Endothelial cell of umbilical vein (primary cell): ENCODE measurements around the gene KIF18A. TPM values are rescaled to one million over a fixed set of nuclear protein-coding genes. Genes with fewer than 3 reads are reported as not detected.

Source experiments
- BruUV-seq: library from RNA; stranded (reverse); fragments of 400-500 nt; replicated peaks from 2 replicates; lab custom pipeline; 2021; lab: Mats Ljungman, UMichigan
- CTCF ChIA-PET: fragments of 300-600, 350-600 bp; sonication (Branson Sonifier 250); formaldehyde crosslinking; loops from one replicate; lab custom pipeline; 2021; ENCODE audit warnings: antibody characterized with exemption, inconsistent platforms; lab: Charles Lee
- POLR2A ChIA-PET: fragments of 300-600, 350-600 bp; sonication (Branson Sonifier 250); formaldehyde crosslinking; loops from one replicate; lab custom pipeline; 2021; ENCODE audit warnings: antibody characterized with exemption, inconsistent platforms; lab: Charles Lee
- DNase-seq: peaks from one replicate; pipeline ENCODE4 v3.0.0-alpha.2; 2011; ENCODE audit warnings: low read depth, low spot score
- FAIRE-seq: peaks from 2 replicates; lab custom pipeline; 2011; peaks lifted over from hg19 to GRCh38; lab: Jason Lieb, UNC
- H2AFZ ChIP-seq: 2 replicates; pipeline ENCODE4 v1.6.0; 2012; ENCODE audit warnings: low read depth, low read length, control low read depth, inconsistent platforms
- H3K27ac ChIP-seq: 2 replicates; pipeline ENCODE4 v1.5.1; 2011; ENCODE audit warnings: low read depth, mild to moderate bottlenecking, control low read depth, low read length, moderate library complexity; ENCODE audit not compliant: insufficient read depth
- H3K27me3 ChIP-seq, 2 experiments: 2 replicates each; pipeline versions ENCODE4 v1.6.0 to v1.6.1; 2011; ENCODE audit warnings: low read length in 2 of 2, mixed read lengths in 1 of 2; ENCODE audit not compliant: control insufficient read depth in 2 of 2, insufficient read depth in 2 of 2
- H3K36me3 ChIP-seq, 2 experiments: 2 replicates in 1 of 2; 3 replicates in 1 of 2; pipeline ENCODE4 v1.5.1; 2011; ENCODE audit warnings: low read length in 2 of 2, mild to moderate bottlenecking in 1 of 2, moderate library complexity in 1 of 2; ENCODE audit not compliant: control insufficient read depth in 2 of 2, insufficient read depth in 2 of 2; ENCODE audit errors: extremely low read depth in 1 of 2
- H3K4me1 ChIP-seq: 3 replicates; pipeline ENCODE4 v1.5.1; 2011; ENCODE audit warnings: mild to moderate bottlenecking, low read length; ENCODE audit not compliant: control insufficient read depth, insufficient read depth; ENCODE audit errors: extremely low read depth
- H3K4me2 ChIP-seq: 2 replicates; pipeline ENCODE4 v1.6.1; 2011; ENCODE audit warnings: low read length, control low read depth, mixed read lengths; ENCODE audit not compliant: insufficient read depth
- H3K4me3 ChIP-seq, 3 experiments: fragments of 200-600 bp in 1 of 3; sonication (generic), shearing (Covaris generic) in 1 of 3; replicated peaks in 1 of 3; 2 replicates each; pipeline ENCODE4 v1.5.1; 2011 to 2016; ENCODE audit warnings: control low read depth in 3 of 3, low read length in 3 of 3, mild to moderate bottlenecking in 2 of 3, inconsistent platforms in 1 of 3, low read depth in 1 of 3, moderate library complexity in 1 of 3; ENCODE audit not compliant: insufficient read depth in 1 of 3
- H3K79me2 ChIP-seq: 2 replicates; pipeline ENCODE4 v1.6.0; 2012; ENCODE audit warnings: low read length, inconsistent platforms; ENCODE audit not compliant: control insufficient read depth, insufficient read depth
- H3K9ac ChIP-seq: replicated peaks from 2 replicates; pipeline ENCODE3; 2011; ENCODE audit warnings: low read length, control low read depth; ENCODE audit not compliant: insufficient read depth; ENCODE audit errors: extremely low read depth
- H3K9me1 ChIP-seq: replicated peaks from 3 replicates; pipeline ENCODE4 v1.6.0; 2011; ENCODE audit warnings: mild to moderate bottlenecking, low read length; ENCODE audit not compliant: control insufficient read depth, insufficient read depth; ENCODE audit errors: extremely low read depth
- H3K9me3 ChIP-seq: replicated peaks from 2 replicates; pipeline ENCODE4 v1.5.1; 2012; ENCODE audit warnings: low read length, inconsistent platforms; ENCODE audit not compliant: control insufficient read depth, insufficient read depth
- H4K20me1 ChIP-seq: replicated peaks from 2 replicates; pipeline ENCODE3; 2011; ENCODE audit warnings: mild to moderate bottlenecking, low read length; ENCODE audit not compliant: control insufficient read depth, insufficient read depth; ENCODE audit errors: extremely low read depth
- EZH2 ChIP-seq: IDR thresholded peaks from 2 replicates; pipeline ENCODE4 v1.6.1; 2012; ENCODE audit warnings: borderline replicate concordance, low read depth, mild to moderate bottlenecking, moderate library complexity, low read length, inconsistent platforms; ENCODE audit not compliant: severe bottlenecking
- FOS ChIP-seq: IDR thresholded peaks from 2 replicates; pipeline ENCODE4 v1.6.1; 2011; ENCODE audit warnings: mild to moderate bottlenecking, low read length, moderate library complexity, borderline replicate concordance; ENCODE audit not compliant: insufficient read depth
- GATA2 ChIP-seq: IDR thresholded peaks from 2 replicates; pipeline ENCODE4 v1.7.0; 2011; ENCODE audit warnings: low read depth, mild to moderate bottlenecking, moderate library complexity, mixed read lengths, low read length; ENCODE audit not compliant: insufficient read length, insufficient read depth
- JUN ChIP-seq: IDR thresholded peaks from 2 replicates; pipeline ENCODE4 v1.6.1; 2011; ENCODE audit warnings: borderline replicate concordance, low read depth; ENCODE audit not compliant: insufficient read length, insufficient read depth
- MYC ChIP-seq: IDR thresholded peaks from one replicate; pipeline ENCODE4 v1.6.1; 2011; ENCODE audit warnings: mild to moderate bottlenecking, low read depth, low read length
- POLR2A ChIP-seq: IDR thresholded peaks from 2 replicates; pipeline ENCODE4 v1.6.1; 2012; ENCODE audit warnings: low read depth, mild to moderate bottlenecking, control low read depth, low read length
- POLR2AphosphoS5 ChIP-seq: IDR thresholded peaks from 2 replicates; pipeline ENCODE4 v1.6.1; 2012; ENCODE audit warnings: low read depth, mild to moderate bottlenecking, control low read depth, low read length, moderate library complexity; ENCODE audit not compliant: insufficient read depth
- dilution Hi-C: fragments of 300-500 bp; cut with MboI; formaldehyde crosslinking; loops from one replicate; pipeline ENCODE4 v1.15.0; 2019; ENCODE audit warnings: low sequenced_read_pairs; ENCODE audit not compliant: extremely low pct_ligation_motif_present
- intact Hi-C: fragments of 100-400 bp; cut with micrococcal nuclease; formaldehyde crosslinking; loops from one replicate; pipeline ENCODE4 v1.10.0; 2022
- polyA plus RNA-seq, 4 experiments: library from polyadenylated mRNA; depleted of rRNA in 3 of 4; stranded (reverse) in 3 of 4; unstranded in 1 of 4; fragments of >200 nt; gene quantifications; 2 replicates each; pipeline versions ENCODE4 v1.2.1 to v1.2.3, GENCODE V29; 2011 to 2012; ENCODE audit warnings: missing spikeins in 1 of 4
- total RNA-seq: library from RNA; stranded (reverse); gene quantifications from 2 replicates; pipeline ENCODE4 v1.2.3, GENCODE V29; 2021
- TF ChIP-seq, protein P1 (sequence below), 2 donors: IDR thresholded peaks; 1 replicate in 1 of 2; 2 replicates in 1 of 2; pipeline ENCODE4 v1.5.1; 2011; ENCODE audit warnings: low read length in 2 of 2, mild to moderate bottlenecking in 2 of 2, moderate library complexity in 2 of 2, control low read depth in 1 of 2, inconsistent platforms in 1 of 2, low read depth in 1 of 2; ENCODE audit not compliant: insufficient read depth in 1 of 2; ENCODE audit errors: extremely low read depth in 1 of 2
- TF ChIP-seq, protein P2 (sequence below): IDR thresholded peaks from 2 replicates; pipeline ENCODE4 v1.6.1; 2011; ENCODE audit not compliant: insufficient read depth, insufficient read length

Gene KIF18A
- total and polyA plus RNA-seq, 2 donors (not counting 3 experiments of a cell fraction or from before 2014, with no cell fraction given), result 2.5 to 18.5 TPM

DNA sequence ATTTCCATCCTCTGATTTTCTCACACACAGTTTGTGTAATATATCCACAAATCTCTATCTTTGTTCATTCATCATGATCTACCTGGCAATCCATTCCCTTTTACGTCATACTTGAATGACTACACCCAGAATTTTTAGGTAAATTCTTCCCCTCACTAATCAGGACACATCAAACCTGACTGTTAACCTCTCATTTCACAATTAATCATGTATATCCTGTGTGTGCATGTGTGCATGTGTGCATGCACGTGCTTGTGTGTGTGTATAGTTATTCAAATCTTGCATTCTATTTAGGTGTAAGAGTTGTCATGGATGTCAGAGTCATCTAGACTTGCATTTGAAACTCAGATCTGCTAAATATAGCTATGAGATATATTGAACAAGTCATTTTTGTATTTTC, 130.4 kb downstream of the KIF18A start:
- Histone ChIP-seq H3K9ac (no peak overlapping the region), H3K4me1 (no peaks in the 10 kb centered on the region), H3K79me2 (no peaks in the 10 kb centered on the region), H3K9me3 (no peaks in the 10 kb centered on the region), H3K4me3 (no peak overlapping the region), H3K36me3 (no peaks in the 10 kb centered on the region), H3K9me1 (no peaks in the 10 kb centered on the region), H4K20me1 (no peaks in the 10 kb centered on the region), H3K27me3 (no peaks in the 10 kb centered on the region), H2AFZ (no peak overlapping the region), H3K4me2 (no peak overlapping the region), H3K27ac (no peak overlapping the region)
- DNase-seq, result no peak
- CTCF ChIA-PET, result no interaction called here
- TF ChIP-seq FOS (no peak), POLR2A (no peak), GATA2 (no peak), MYC (no peak), JUN (no peak), EZH2 (no peak)
- TF ChIP-seq, protein P1, sequence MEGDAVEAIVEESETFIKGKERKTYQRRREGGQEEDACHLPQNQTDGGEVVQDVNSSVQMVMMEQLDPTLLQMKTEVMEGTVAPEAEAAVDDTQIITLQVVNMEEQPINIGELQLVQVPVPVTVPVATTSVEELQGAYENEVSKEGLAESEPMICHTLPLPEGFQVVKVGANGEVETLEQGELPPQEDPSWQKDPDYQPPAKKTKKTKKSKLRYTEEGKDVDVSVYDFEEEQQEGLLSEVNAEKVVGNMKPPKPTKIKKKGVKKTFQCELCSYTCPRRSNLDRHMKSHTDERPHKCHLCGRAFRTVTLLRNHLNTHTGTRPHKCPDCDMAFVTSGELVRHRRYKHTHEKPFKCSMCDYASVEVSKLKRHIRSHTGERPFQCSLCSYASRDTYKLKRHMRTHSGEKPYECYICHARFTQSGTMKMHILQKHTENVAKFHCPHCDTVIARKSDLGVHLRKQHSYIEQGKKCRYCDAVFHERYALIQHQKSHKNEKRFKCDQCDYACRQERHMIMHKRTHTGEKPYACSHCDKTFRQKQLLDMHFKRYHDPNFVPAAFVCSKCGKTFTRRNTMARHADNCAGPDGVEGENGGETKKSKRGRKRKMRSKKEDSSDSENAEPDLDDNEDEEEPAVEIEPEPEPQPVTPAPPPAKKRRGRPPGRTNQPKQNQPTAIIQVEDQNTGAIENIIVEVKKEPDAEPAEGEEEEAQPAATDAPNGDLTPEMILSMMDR (IDR thresholded peaks at IDR 0.05; ENCODE audit: extremely low read depth in 1 of 2, insufficient read depth in 1 of 2, low read depth in 1 of 2, low read length in 2 of 2), result no peak
- no TSS peak for BruUV-seq
- FAIRE-seq, result no peak
- dilution Hi-C loops, result no loop called here
- POLR2A ChIA-PET, result no interaction called here
- intact Hi-C loops, result no loop called here

DNA sequence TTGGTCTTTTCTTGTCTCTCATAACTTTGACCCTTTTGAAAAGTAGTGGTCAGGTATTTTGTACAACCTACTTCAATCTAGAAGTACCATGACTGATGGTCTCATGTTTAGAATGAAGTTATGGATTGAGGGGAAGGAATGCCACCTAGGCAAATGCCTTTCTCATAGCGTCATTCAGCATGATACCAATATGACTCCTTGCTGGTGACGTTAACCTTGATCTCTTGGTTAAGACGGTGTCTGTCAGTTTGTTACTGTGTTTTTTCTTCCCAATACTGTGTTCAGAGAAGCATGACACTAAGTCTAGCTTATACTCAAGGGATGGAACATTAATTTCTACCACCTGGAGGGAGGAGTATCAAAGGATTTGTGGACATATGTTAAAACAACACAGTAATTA, 130.9 kb downstream of the KIF18A start:
- H2AFZ ChIP-seq, result no peak overlapping the region

More for the DNA sequence above, 130.9 kb downstream of the KIF18A start:
- H3K4me2 ChIP-seq, result no peak overlapping the region
- H3K79me2 ChIP-seq, result no peaks in the 10 kb centered on the region
- POLR2A ChIA-PET, result no interaction called here
- no peaks in the 10 kb centered on the region for H3K9me3 ChIP-seq
- H3K4me1 ChIP-seq, result no peaks in the 10 kb centered on the region
- no peak for FAIRE-seq
- H4K20me1 ChIP-seq, result no peaks in the 10 kb centered on the region
- no peak overlapping the region for H3K9ac ChIP-seq
- H3K36me3 ChIP-seq, result no peaks in the 10 kb centered on the region
- CTCF ChIA-PET, result no interaction called here
- DNase-seq, result no peak
- intact Hi-C loops (no loop called here), dilution Hi-C loops (no loop called here)
- no peaks in the 10 kb centered on the region for H3K9me1 ChIP-seq
- H3K4me3 ChIP-seq, result no peak overlapping the region
- BruUV-seq, result no TSS peak
- H3K27me3 ChIP-seq, result no peaks in the 10 kb centered on the region
- H3K27ac ChIP-seq, result no peak overlapping the region
- TF ChIP-seq MYC (no peak), JUN (no peak), GATA2 (no peak), EZH2 (no peak), POLR2AphosphoS5 (no peak), POLR2A (no peak), FOS (no peak)
- TF ChIP-seq, protein P2, sequence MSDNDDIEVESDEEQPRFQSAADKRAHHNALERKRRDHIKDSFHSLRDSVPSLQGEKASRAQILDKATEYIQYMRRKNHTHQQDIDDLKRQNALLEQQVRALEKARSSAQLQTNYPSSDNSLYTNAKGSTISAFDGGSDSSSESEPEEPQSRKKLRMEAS, result no peak
- TF ChIP-seq, protein P1 (IDR thresholded peaks at IDR 0.05; ENCODE audit: extremely low read depth in 1 of 2, insufficient read depth in 1 of 2, low read depth in 1 of 2, low read length in 2 of 2), result no peak
